Measurements from ENCODE around the gene ABCF1.

DNA sequence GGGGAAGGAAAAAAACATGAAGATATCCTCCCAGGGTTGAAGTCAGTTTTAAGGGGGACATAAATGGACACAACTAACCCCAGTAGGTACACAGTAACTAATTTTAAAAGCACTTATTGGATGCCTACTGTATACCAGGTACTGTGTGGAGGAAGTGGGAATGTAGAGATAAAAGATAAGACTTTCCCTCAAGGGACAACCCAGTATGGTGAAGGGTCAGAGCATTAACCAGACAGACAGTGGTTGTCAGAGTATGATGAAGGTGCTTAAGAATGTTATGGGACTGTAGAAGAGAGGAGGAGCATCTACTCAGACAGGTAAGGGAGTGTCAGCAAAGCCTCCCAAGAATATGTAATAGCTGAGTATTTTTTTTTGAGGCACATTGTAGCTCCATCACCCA, 906 bp downstream of the ABCF1 start:
- TF ChIP-seq, protein P1, sequence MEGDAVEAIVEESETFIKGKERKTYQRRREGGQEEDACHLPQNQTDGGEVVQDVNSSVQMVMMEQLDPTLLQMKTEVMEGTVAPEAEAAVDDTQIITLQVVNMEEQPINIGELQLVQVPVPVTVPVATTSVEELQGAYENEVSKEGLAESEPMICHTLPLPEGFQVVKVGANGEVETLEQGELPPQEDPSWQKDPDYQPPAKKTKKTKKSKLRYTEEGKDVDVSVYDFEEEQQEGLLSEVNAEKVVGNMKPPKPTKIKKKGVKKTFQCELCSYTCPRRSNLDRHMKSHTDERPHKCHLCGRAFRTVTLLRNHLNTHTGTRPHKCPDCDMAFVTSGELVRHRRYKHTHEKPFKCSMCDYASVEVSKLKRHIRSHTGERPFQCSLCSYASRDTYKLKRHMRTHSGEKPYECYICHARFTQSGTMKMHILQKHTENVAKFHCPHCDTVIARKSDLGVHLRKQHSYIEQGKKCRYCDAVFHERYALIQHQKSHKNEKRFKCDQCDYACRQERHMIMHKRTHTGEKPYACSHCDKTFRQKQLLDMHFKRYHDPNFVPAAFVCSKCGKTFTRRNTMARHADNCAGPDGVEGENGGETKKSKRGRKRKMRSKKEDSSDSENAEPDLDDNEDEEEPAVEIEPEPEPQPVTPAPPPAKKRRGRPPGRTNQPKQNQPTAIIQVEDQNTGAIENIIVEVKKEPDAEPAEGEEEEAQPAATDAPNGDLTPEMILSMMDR (IDR thresholded peaks at IDR 0.05): no peak
- TF ChIP-seq POLR2A (IDR thresholded peaks at IDR 0.05): no peak
